HG03571 (cell line): Measurements from ENCODE around the gene AGO4.

Experiments used
- ATAC-seq: cut with Tn5 transposase; IDR thresholded peaks from one replicate; pipeline ENCODE4 v1.9.1; 2021; ENCODE audit not compliant: unreplicated experiment

The AGO4 gene

DNA sequence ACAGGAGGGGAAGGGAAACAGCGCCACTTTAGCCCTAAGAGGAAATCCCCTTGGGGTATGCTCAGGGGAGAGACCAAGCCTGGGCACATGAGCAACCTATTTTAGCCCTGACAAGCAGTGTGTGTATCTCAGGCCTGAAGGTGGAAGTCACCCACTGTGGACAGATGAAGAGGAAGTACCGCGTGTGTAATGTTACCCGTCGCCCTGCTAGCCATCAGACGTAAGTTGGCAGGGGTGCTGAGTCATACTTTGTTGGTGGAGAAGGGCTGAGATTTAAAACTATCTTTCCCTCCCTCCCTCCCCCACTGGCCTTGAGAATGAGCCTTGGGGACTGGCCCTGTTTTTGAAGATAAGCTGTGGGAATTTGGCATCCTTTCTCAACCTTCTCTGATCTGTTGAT lies 86.4 kb downstream of the AGO4 start:
- ATAC-seq: peak; percentile 74

DNA sequence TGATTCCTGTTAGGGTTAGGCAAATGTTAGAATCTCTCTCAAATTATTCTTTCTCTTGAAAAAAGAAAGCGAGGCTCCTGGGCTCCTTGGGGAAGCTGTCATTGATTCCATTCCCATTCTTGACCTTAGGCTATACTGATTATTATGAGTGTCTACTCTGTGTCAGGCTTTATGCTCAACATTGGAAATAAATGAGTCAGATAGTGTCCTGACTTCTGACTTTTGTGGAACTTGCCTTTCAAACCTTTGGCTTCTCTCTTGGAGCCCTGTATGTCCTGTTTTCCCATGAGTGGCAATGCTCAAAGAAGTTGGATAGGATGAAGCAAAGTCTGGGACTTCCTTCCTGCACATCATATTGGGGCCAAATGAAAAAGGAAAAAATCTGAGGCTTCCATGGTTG lies 86.8 kb downstream of the AGO4 start:
- ATAC-seq: no peak

DNA sequence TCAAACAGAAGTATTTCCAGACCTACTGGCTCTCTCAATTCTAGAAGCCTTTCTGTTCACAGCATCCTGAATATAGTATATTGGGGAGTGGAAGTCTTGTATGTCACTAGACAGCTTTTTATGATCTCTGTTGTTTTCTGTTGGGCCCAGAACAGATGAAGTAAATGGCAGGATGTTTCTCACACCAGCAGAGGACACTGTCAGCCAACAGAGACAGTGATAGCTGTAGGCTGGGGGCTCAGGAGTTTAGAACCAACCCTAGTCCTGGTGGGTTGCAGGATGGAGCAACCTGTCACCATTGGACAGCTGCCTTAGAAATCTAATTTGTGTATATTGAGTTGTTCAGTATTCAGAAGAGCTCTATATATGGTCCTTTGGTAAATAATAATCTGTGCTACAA lies 92.1 kb downstream of the AGO4 start:
- no peak for ATAC-seq

DNA sequence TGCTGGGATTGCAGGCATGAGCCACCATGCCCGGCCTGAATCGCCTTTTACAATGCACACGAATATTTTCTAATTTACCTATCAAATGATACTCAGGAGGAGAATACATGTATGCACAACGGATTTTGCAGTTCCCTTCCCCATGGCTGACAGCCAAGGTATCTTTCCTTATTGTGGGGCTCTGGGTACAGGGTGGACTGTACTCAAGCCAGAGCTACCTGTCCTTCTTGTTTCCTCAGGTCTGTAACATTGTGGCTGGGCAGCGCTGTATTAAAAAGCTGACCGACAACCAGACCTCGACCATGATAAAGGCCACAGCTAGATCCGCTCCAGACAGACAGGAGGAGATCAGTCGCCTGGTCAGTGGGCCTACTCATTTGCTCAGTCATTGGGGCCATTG lies 93.4 kb downstream of the AGO4 start:
- no peak for ATAC-seq

DNA sequence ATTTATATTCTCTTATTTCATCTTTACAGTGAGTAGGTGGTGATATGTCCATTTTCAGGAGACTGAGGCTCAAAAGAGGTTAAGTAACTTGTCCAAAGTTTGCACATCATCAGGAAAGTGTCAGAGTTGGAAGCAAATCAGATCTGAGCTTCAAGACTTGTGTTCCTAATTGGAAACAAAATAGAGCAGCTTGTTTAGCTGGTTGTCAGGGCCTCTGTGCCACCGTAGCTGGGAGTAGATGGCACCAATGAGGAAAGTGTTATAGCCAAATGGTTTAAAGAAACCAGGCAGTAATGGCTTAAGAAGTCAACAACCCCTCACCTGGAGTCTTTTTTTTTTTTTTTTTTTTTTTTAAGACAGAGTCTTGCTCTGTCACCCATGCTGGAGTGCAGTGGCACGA lies 94.9 kb downstream of the AGO4 start:
- ATAC-seq: no peak
